HEK293 (cell line): Measurements from ENCODE around the gene SEMG1.

Experiments used
- CTCF ChIA-PET: fragments of 350-600 bp; formaldehyde crosslinking; extraction: SDS; loops from one replicate; lab custom pipeline; 2021; ENCODE audit warnings: antibody characterized with exemption; lab: Yijun Ruan, JAX
- POLR2A ChIA-PET: fragments of 300-600 bp; formaldehyde crosslinking; extraction: SDS; loops from one replicate; lab custom pipeline; 2020; ENCODE audit warnings: antibody characterized with exemption, inconsistent platforms; lab: Yijun Ruan, JAX
- H3K27ac ChIP-seq: fragments of 200-500 bp; sonication (Bioruptor generic); 2 replicates; pipeline ENCODE4 v1.5.1; 2014; ENCODE audit warnings: low read depth, low read length, control low read depth, inconsistent platforms; ENCODE audit errors: extremely low read depth
- H3K36me3 ChIP-seq, 2 experiments: fragments of 200-500 bp in 1 of 2; sonication (Bioruptor generic) in 1 of 2; 1 replicate in 1 of 2; 2 replicates in 1 of 2; pipeline ENCODE4 v1.5.1; 2014 to 2017; ENCODE audit warnings: inconsistent platforms in 2 of 2, low read length in 2 of 2; ENCODE audit not compliant: control insufficient read depth in 2 of 2, insufficient read depth in 1 of 2
- H3K4me1 ChIP-seq: fragments of 200-500 bp; sonication (Bioruptor generic); 2 replicates; pipeline ENCODE4 v1.5.1; 2014; ENCODE audit warnings: mild to moderate bottlenecking, low read length, inconsistent platforms; ENCODE audit not compliant: control insufficient read depth, insufficient read depth
- H3K4me3 ChIP-seq: 2 replicates; pipeline ENCODE4 v1.5.1; 2011; ENCODE audit warnings: low read depth, mild to moderate bottlenecking, control low read depth, low read length, moderate library complexity
- H3K9me3 ChIP-seq: fragments of 200-500 bp; sonication (Bioruptor generic); 2 replicates; pipeline ENCODE4 v1.5.1; 2014; ENCODE audit warnings: low read depth, low read length, inconsistent platforms; ENCODE audit not compliant: control insufficient read depth, insufficient read depth
- BCL11B ChIP-seq: fragments of 450-650 bp; formaldehyde crosslinking; IDR thresholded peaks from 2 replicates; pipeline ENCODE4 v1.5.1; 2016; ENCODE audit warnings: low read depth, missing biosample characterization, missing genetic modification characterization
- GLI4 ChIP-seq: fragments of 450-650 bp; formaldehyde crosslinking; IDR thresholded peaks from 2 replicates; pipeline ENCODE4 v1.5.1; 2016; ENCODE audit warnings: missing biosample characterization, missing genetic modification characterization
- GLIS2 ChIP-seq: fragments of 450-650 bp; formaldehyde crosslinking; IDR thresholded peaks from 2 replicates; pipeline ENCODE4 v1.5.1; 2016; ENCODE audit warnings: missing biosample characterization, missing genetic modification characterization
- HOXD13 ChIP-seq: sonication (generic); formaldehyde crosslinking; IDR thresholded peaks from 2 replicates; pipeline ENCODE4 v1.8.0; 2022; ENCODE audit warnings: missing genetic modification reagents, borderline replicate concordance
- KLF8 ChIP-seq: fragments of 450-650 bp; formaldehyde crosslinking; IDR thresholded peaks from 2 replicates; pipeline ENCODE4 v1.5.1; 2016; ENCODE audit warnings: missing biosample characterization, missing genetic modification characterization
- REPIN1 ChIP-seq: fragments of 450-650 bp; formaldehyde crosslinking; IDR thresholded peaks from 2 replicates; pipeline ENCODE4 v1.5.1; 2017; ENCODE audit warnings: missing biosample characterization, missing genetic modification characterization, low read depth
- SALL2 ChIP-seq: fragments of 450-650 bp; formaldehyde crosslinking; IDR thresholded peaks from 2 replicates; pipeline ENCODE4 v1.5.0; 2017; ENCODE audit warnings: missing biosample characterization, mild to moderate bottlenecking, missing genetic modification characterization, borderline replicate concordance
- YY2 ChIP-seq: fragments of 450-650 bp; formaldehyde crosslinking; IDR thresholded peaks from 2 replicates; pipeline ENCODE4 v1.5.1; 2016; ENCODE audit warnings: missing biosample characterization, missing genetic modification characterization
- ZBTB21 ChIP-seq: fragments of 450-650 bp; formaldehyde crosslinking; IDR thresholded peaks from 2 replicates; pipeline ENCODE4 v1.5.1; 2017; ENCODE audit warnings: missing biosample characterization, missing genetic modification characterization
- ZBTB7A ChIP-seq: fragments of 450-650 bp; formaldehyde crosslinking; IDR thresholded peaks from 2 replicates; pipeline ENCODE4 v1.5.1; 2016; ENCODE audit warnings: low read depth, missing biosample characterization, missing genetic modification characterization
- ZBTB8A ChIP-seq: fragments of 450-650 bp; formaldehyde crosslinking; IDR thresholded peaks from 2 replicates; pipeline ENCODE4 v1.5.1; 2016; ENCODE audit warnings: missing biosample characterization, missing genetic modification characterization
- ZFP69B ChIP-seq: fragments of 450-650 bp; formaldehyde crosslinking; IDR thresholded peaks from 2 replicates; pipeline ENCODE4 v1.5.1; 2016; ENCODE audit warnings: missing biosample characterization, missing genetic modification characterization
- ZNF10 ChIP-seq: fragments of 450-650 bp; formaldehyde crosslinking; IDR thresholded peaks from 2 replicates; pipeline ENCODE4 v1.5.1; 2017; ENCODE audit warnings: missing biosample characterization, missing genetic modification characterization
- ZNF366 ChIP-seq: fragments of 450-650 bp; formaldehyde crosslinking; conservative IDR thresholded peaks from 2 replicates; pipeline ENCODE4 v1.5.1; 2016; ENCODE audit warnings: missing biosample characterization, missing genetic modification characterization
- ZNF473 ChIP-seq: fragments of 450-650 bp; formaldehyde crosslinking; IDR thresholded peaks from 2 replicates; pipeline ENCODE4 v1.5.1; 2017; ENCODE audit warnings: missing biosample characterization, missing genetic modification characterization
- ZNF626 ChIP-seq: fragments of 450-650 bp; sonication (Bioruptor Pico); formaldehyde crosslinking; IDR thresholded peaks from 2 replicates; pipeline ENCODE4 v1.5.1; 2018; ENCODE audit warnings: missing biosample characterization, missing genetic modification characterization, inconsistent platforms
- ZNF654 ChIP-seq: fragments of 450-650 bp; formaldehyde crosslinking; IDR thresholded peaks from 2 replicates; pipeline ENCODE4 v1.5.1; 2016; ENCODE audit warnings: low read depth, missing biosample characterization, missing genetic modification characterization
- ZNF658 ChIP-seq: fragments of 450-650 bp; formaldehyde crosslinking; IDR thresholded peaks from 2 replicates; pipeline ENCODE4; 2016; ENCODE audit warnings: missing biosample characterization, missing genetic modification characterization
- ZNF664 ChIP-seq: fragments of 450-650 bp; formaldehyde crosslinking; IDR thresholded peaks from 2 replicates; pipeline ENCODE4 v1.5.1; 2016; ENCODE audit warnings: missing biosample characterization, missing genetic modification characterization
- ZNF76 ChIP-seq: fragments of 450-650 bp; formaldehyde crosslinking; IDR thresholded peaks from 2 replicates; pipeline ENCODE4; 2016; ENCODE audit warnings: low read depth, missing biosample characterization, missing genetic modification characterization, borderline replicate concordance
- ZNF777 ChIP-seq: fragments of 450-650 bp; formaldehyde crosslinking; IDR thresholded peaks from 2 replicates; pipeline ENCODE4 v1.5.1; 2017; ENCODE audit warnings: missing biosample characterization, missing genetic modification characterization, borderline replicate concordance
- ZNF837 ChIP-seq: fragments of 450-650 bp; formaldehyde crosslinking; IDR thresholded peaks from 2 replicates; pipeline ENCODE4 v1.5.1; 2016; ENCODE audit warnings: missing biosample characterization, missing genetic modification characterization
- TF ChIP-seq, protein P1 (sequence below): fragments of 450-650 bp; formaldehyde crosslinking; IDR thresholded peaks from 2 replicates; pipeline ENCODE4 v1.5.1; 2017; ENCODE audit warnings: missing biosample characterization, missing genetic modification characterization
- TF ChIP-seq, protein P2 (sequence below): fragments of 450-650 bp; formaldehyde crosslinking; IDR thresholded peaks from 2 replicates; pipeline ENCODE4 v1.5.1; 2016; ENCODE audit warnings: missing biosample characterization, missing genetic modification characterization
- TF ChIP-seq, protein P3 (sequence below): fragments of 450-650 bp; formaldehyde crosslinking; IDR thresholded peaks from 2 replicates; pipeline ENCODE4 v1.5.1; 2016; ENCODE audit warnings: missing biosample characterization, missing genetic modification characterization, low read depth

Gene SEMG1

GRCh38 chr20:45223136-45223535, 16.3 kb downstream of the SEMG1 start (continued):
- TF ChIP-seq ZFP69B (tag by site-specific recombination) (no peak), ZNF664 (tag by site-specific recombination) (no peak), KLF8 (tag by site-specific recombination) (no peak), GLIS2 (tag by site-specific recombination) (no peak), ZNF10 (tag by site-specific recombination) (no peak), ZNF658 (no peak), SALL2 (tag by site-specific recombination) (no peak)

DNA sequence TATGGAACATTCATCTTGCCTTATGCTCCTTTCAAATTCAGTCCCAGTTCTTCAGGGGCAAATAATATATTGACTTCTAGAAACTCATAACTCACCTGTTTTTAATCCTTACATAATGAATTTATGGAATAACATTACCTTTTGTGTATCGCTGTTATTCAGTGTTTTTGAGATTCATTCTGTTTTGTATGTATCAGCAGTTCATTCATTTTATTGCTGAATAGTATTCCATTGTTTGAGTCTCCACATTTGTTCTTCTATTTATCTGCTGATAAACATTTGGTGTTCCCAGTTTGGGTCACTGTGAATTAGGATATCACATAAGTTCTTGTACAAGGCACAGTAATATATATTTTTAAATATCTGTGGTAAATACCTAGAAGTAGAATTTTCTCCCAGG, 19.5 kb downstream of the SEMG1 start:
- Histone ChIP-seq H3K4me1 (no peaks in the 10 kb centered on the region), H3K36me3 (no peaks in the 10 kb centered on the region), H3K4me3 (no peak overlapping the region), H3K27ac (no peak overlapping the region), H3K9me3 (no peaks in the 10 kb centered on the region)
- TF ChIP-seq YY2 (tag by site-specific recombination) (no peak), ZNF837 (tag by site-specific recombination) (no peak), REPIN1 (tag by site-specific recombination) (no peak), ZNF76 (tag by site-specific recombination) (no peak), ZNF626 (tag by site-specific recombination) (no peak), ZNF473 (tag by site-specific recombination) (no peak), BCL11B (tag by site-specific recombination) (no peak), ZNF658 (no peak), ZNF777 (no peak), ZBTB7A (tag by site-specific recombination) (no peak)
- ChIA-PET POLR2A (no interaction called here), CTCF (no interaction called here)

GRCh38 chr20:45229264-45230056, 22.6 kb downstream of the SEMG1 start:
- Histone ChIP-seq H3K27ac (no peak overlapping the region), H3K9me3 (no peaks in the 10 kb centered on the region), H3K4me3 (no peak overlapping the region), H3K36me3 (no peaks in the 10 kb centered on the region)
- CTCF ChIA-PET: interaction anchor here (0.6 to 1.4 kb wide), 7 partner anchors 16 to 195 kb away, joined by 3 to 6 read pairs (median 4); no protein-coding TSS in a partner anchor
- TF ChIP-seq, protein P1, sequence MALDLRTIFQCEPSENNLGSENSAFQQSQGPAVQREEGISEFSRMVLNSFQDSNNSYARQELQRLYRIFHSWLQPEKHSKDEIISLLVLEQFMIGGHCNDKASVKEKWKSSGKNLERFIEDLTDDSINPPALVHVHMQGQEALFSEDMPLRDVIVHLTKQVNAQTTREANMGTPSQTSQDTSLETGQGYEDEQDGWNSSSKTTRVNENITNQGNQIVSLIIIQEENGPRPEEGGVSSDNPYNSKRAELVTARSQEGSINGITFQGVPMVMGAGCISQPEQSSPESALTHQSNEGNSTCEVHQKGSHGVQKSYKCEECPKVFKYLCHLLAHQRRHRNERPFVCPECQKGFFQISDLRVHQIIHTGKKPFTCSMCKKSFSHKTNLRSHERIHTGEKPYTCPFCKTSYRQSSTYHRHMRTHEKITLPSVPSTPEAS (tag by site-specific recombination): no peak
- peak; percentile 19; the same call in 1 of the 2 replicates for TF ChIP-seq ZNF654 (tag by site-specific recombination)
- TF ChIP-seq, all 188 proteins: peak for 1
- POLR2A ChIA-PET: no interaction called here
- no peaks in the 10 kb centered on the region for H3K4me1 ChIP-seq

DNA sequence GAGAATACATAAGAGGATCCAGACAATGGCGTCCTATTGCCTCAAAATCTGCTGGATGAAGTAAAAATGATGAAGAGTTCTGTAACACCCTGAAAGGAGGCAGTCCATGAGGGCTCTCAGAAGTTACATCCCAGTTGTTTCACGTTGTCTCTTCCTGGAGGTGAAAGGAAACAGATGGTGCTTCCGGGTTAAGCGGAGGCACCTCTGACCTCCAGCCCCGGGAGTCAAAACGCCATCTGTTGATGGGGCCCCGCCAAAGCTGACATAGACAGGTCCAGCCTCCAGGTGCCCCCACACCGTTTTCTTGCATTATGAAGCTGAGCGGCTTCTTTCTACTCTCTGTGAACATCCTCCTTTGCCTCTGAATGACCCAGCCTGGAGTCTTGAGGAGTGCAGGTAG, 23.8 kb downstream of the SEMG1 start:
- POLR2A ChIA-PET: no interaction called here
- CTCF ChIA-PET: interaction anchor here (0.6 kb wide), 1 partner anchor 79 kb away, joined by 3 read pairs; no protein-coding TSS in a partner anchor
- H3K27ac ChIP-seq: no peak overlapping the region
- no peaks in the 10 kb centered on the region for H3K9me3 ChIP-seq
- no peak overlapping the region for H3K4me3 ChIP-seq
- no peaks in the 10 kb centered on the region for H3K4me1 ChIP-seq
- H3K36me3 ChIP-seq: no peaks in the 10 kb centered on the region
- no peak for TF ChIP-seq ZNF10 (tag by site-specific recombination)
- TF ChIP-seq, protein P2, sequence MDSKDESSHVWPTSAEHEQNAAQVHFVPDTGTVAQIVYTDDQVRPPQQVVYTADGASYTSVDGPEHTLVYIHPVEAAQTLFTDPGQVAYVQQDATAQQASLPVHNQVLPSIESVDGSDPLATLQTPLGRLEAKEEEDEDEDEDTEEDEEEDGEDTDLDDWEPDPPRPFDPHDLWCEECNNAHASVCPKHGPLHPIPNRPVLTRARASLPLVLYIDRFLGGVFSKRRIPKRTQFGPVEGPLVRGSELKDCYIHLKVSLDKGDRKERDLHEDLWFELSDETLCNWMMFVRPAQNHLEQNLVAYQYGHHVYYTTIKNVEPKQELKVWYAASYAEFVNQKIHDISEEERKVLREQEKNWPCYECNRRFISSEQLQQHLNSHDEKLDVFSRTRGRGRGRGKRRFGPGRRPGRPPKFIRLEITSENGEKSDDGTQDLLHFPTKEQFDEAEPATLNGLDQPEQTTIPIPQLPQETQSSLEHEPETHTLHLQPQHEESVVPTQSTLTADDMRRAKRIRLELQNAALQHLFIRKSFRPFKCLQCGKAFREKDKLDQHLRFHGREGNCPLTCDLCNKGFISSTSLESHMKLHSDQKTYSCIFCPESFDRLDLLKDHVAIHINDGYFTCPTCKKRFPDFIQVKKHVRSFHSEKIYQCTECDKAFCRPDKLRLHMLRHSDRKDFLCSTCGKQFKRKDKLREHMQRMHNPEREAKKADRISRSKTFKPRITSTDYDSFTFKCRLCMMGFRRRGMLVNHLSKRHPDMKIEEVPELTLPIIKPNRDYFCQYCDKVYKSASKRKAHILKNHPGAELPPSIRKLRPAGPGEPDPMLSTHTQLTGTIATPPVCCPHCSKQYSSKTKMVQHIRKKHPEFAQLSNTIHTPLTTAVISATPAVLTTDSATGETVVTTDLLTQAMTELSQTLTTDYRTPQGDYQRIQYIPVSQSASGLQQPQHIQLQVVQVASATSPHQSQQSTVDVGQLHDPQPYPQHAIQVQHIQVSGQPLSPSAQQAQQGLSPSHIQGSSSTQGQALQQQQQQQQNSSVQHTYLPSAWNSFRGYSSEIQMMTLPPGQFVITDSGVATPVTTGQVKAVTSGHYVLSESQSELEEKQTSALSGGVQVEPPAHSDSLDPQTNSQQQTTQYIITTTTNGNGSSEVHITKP (tag by site-specific recombination): no peak
- TF ChIP-seq, protein P3, sequence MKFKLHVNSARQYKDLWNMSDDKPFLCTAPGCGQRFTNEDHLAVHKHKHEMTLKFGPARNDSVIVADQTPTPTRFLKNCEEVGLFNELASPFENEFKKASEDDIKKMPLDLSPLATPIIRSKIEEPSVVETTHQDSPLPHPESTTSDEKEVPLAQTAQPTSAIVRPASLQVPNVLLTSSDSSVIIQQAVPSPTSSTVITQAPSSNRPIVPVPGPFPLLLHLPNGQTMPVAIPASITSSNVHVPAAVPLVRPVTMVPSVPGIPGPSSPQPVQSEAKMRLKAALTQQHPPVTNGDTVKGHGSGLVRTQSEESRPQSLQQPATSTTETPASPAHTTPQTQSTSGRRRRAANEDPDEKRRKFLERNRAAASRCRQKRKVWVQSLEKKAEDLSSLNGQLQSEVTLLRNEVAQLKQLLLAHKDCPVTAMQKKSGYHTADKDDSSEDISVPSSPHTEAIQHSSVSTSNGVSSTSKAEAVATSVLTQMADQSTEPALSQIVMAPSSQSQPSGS (tag by site-specific recombination): no peak
- TF ChIP-seq ZBTB21 (tag by site-specific recombination): no peak
- no peak for TF ChIP-seq GLI4
- TF ChIP-seq ZBTB8A (tag by site-specific recombination): no peak
- TF ChIP-seq ZNF366 (tag by site-specific recombination): no peak
- no peak for TF ChIP-seq HOXD13 (CRISPR knock-in tag)
